ENCODE results near the gene CACNA1F.

- TF ChIP-seq CTCF (IDR thresholded peaks at IDR 0.05; ENCODE audit: low read length) (no peak), EZH2 (IDR thresholded peaks at IDR 0.05; ENCODE audit: borderline replicate concordance, low read length) (no peak)
Observed at GRCh38 chrX:49214996-49215526, 18.1 kb downstream of the CACNA1F start.

All from OCI-LY1 (cell line).